Neural cell (in vitro differentiated cells): Measurements from ENCODE around the gene EPC2. TPM values are rescaled to one million over a fixed set of nuclear protein-coding genes. Genes with fewer than 3 reads are reported as not detected.

Source experiments
- H2AFZ ChIP-seq: fragments of 200-600, 300-800 bp; sonication (generic), shearing (Covaris generic); 2 replicates; pipeline ENCODE4 v1.6.0; 2014; ENCODE audit warnings: low read depth, mild to moderate bottlenecking, antibody characterized with exemption, low read length, moderate library complexity
- H3F3A ChIP-seq: fragments of 200-600 bp; shearing (Covaris generic); 2 replicates; pipeline ENCODE4 v1.6.1; 2016; ENCODE audit warnings: mild to moderate bottlenecking, moderate library complexity, mixed read lengths, antibody characterized with exemption, low read length; ENCODE audit not compliant: insufficient read depth, poor library complexity, severe bottlenecking
- H3K27ac ChIP-seq: fragments of 200-600, 300-800 bp; sonication (generic), shearing (Covaris generic); 2 replicates; pipeline ENCODE4 v1.5.1; 2014; ENCODE audit warnings: mild to moderate bottlenecking, low read length, moderate library complexity
- H3K27me3 ChIP-seq: fragments of 300-800, 200-600 bp; sonication (generic), shearing (Covaris generic); 2 replicates; pipeline ENCODE4 v1.6.0; 2014; ENCODE audit warnings: mild to moderate bottlenecking, low read depth, low read length, moderate library complexity; ENCODE audit not compliant: insufficient read depth
- H3K36me3 ChIP-seq: fragments of 300-800, 200-600 bp; sonication (generic), shearing (Covaris generic); 2 replicates; pipeline ENCODE4 v1.5.1; 2014; ENCODE audit warnings: mild to moderate bottlenecking, antibody characterized with exemption, low read length, moderate library complexity; ENCODE audit not compliant: insufficient read depth
- H3K4me2 ChIP-seq: fragments of 300-800, 200-600 bp; sonication (generic), shearing (Covaris generic); 2 replicates; pipeline ENCODE4 v1.6.0; 2014; ENCODE audit warnings: mild to moderate bottlenecking, low read length
- H3K4me3 ChIP-seq: fragments of 300-800, 200-600 bp; sonication (generic), shearing (Covaris generic); 2 replicates; pipeline ENCODE4 v1.5.1; 2014; ENCODE audit warnings: mild to moderate bottlenecking, low read length, moderate library complexity
- H3K79me2 ChIP-seq: fragments of 200-600 bp; shearing (Covaris generic); replicated peaks from 2 replicates; pipeline ENCODE4 v1.6.0; 2014; ENCODE audit warnings: mild to moderate bottlenecking, low read length, moderate library complexity; ENCODE audit not compliant: insufficient read depth
- H3K9ac ChIP-seq: fragments of 300-800, 200-600 bp; sonication (generic), shearing (Covaris generic); 2 replicates; pipeline ENCODE4 v1.6.1; 2016; ENCODE audit warnings: mild to moderate bottlenecking, low read length, mixed read lengths
- H3K9me2 ChIP-seq: fragments of 200-600 bp; shearing (Covaris generic); 2 replicates; pipeline ENCODE4 v1.6.1; 2016; ENCODE audit warnings: mild to moderate bottlenecking, low read length, mixed read lengths; ENCODE audit not compliant: insufficient read depth
- H3K9me3 ChIP-seq: fragments of 200-600, 300-800 bp; sonication (generic), shearing (Covaris generic); 2 replicates; pipeline ENCODE4 v1.6.1; 2016; ENCODE audit warnings: mild to moderate bottlenecking, mixed run types, low read length, moderate library complexity, mixed read lengths
- H4K20me1 ChIP-seq: fragments of 200-600 bp; shearing (Covaris generic); 2 replicates; pipeline ENCODE4 v1.6.1; 2016; ENCODE audit warnings: mild to moderate bottlenecking, mixed run types; ENCODE audit not compliant: insufficient read depth
- CTCF ChIP-seq: fragments of 450-650 bp; IDR thresholded peaks from 2 replicates; pipeline ENCODE4 v1.5.1; 2014; ENCODE audit warnings: antibody characterized with exemption, mild to moderate bottlenecking, moderate library complexity; ENCODE audit not compliant: poor library complexity, severe bottlenecking
- EP300 ChIP-seq: fragments of 450-650 bp; conservative IDR thresholded peaks from 2 replicates; pipeline ENCODE4 v1.6.1; 2014; ENCODE audit warnings: antibody characterized with exemption, mild to moderate bottlenecking, moderate library complexity; ENCODE audit not compliant: poor library complexity, severe bottlenecking
- EZH2 ChIP-seq: fragments of 200-600, 300-800 bp; shearing (Covaris generic), sonication (generic); IDR thresholded peaks from 2 replicates; pipeline ENCODE4 v1.6.1; 2014; ENCODE audit warnings: antibody characterized with exemption, low read length, borderline replicate concordance, mild to moderate bottlenecking; ENCODE audit not compliant: insufficient read depth, poor library complexity, severe bottlenecking
- MXI1 ChIP-seq: fragments of 450-650 bp; conservative IDR thresholded peaks from 2 replicates; pipeline ENCODE4 v1.6.1; 2014; ENCODE audit warnings: antibody characterized with exemption, mild to moderate bottlenecking; ENCODE audit not compliant: poor library complexity, severe bottlenecking
- POLR2AphosphoS5 ChIP-seq: IDR thresholded peaks from 2 replicates; pipeline ENCODE4 v1.6.1; 2012
- RAD21 ChIP-seq: fragments of 450-650 bp; conservative IDR thresholded peaks from 2 replicates; pipeline ENCODE4 v1.6.1; 2014; ENCODE audit warnings: antibody characterized with exemption, mild to moderate bottlenecking, moderate library complexity
- REST ChIP-seq: IDR thresholded peaks from 2 replicates; pipeline ENCODE4 v1.6.1; 2012; ENCODE audit warnings: borderline replicate concordance
- SMC3 ChIP-seq: fragments of 450-650 bp; conservative IDR thresholded peaks from 2 replicates; pipeline ENCODE4 v1.6.1; 2014; ENCODE audit warnings: antibody characterized with exemption, mild to moderate bottlenecking, moderate library complexity; ENCODE audit not compliant: poor library complexity
- TAF1 ChIP-seq: IDR thresholded peaks from 2 replicates; pipeline ENCODE4 v1.6.1; 2012; ENCODE audit warnings: low read depth
- polyA plus RNA-seq: library from polyadenylated mRNA; depleted of rRNA; stranded (reverse); fragments of >200 nt; gene quantifications from 2 replicates; pipeline ENCODE4 v1.2.3, GENCODE V29; 2014

The EPC2 gene
- polyA plus RNA-seq, 1 donor from 2014 or later = 43.9 TPM

- Histone ChIP-seq H3K79me2 (no peaks in the 10 kb centered on the region), H2AFZ (no peak overlapping the region), H3K9ac (no peak overlapping the region), H3K27ac (peak overlapping the region; percentile 90), H3F3A (peaks cover 9% of the 10 kb centered on the region), H3K9me3 (no peaks in the 10 kb centered on the region), H3K36me3 (no peaks in the 10 kb centered on the region), H3K27me3 (no peaks in the 10 kb centered on the region), H3K4me3 (no peak overlapping the region), H4K20me1 (no peaks in the 10 kb centered on the region), H3K4me2 (no peak overlapping the region), H3K9me2 (no peaks in the 10 kb centered on the region)
- TF ChIP-seq SMC3 = no peak
- no peak for TF ChIP-seq POLR2AphosphoS5
- TF ChIP-seq MXI1 = no peak
- TF ChIP-seq CTCF = no peak
- TF ChIP-seq EP300 = no peak
- TF ChIP-seq RAD21 = no peak
- no peak for TF ChIP-seq REST
- no peak for TF ChIP-seq EZH2
- no peak for TF ChIP-seq TAF1
Observed at GRCh38 chr2:148819019-148819585, 174.6 kb downstream of the EPC2 start.

- H3K27me3 ChIP-seq = no peaks in the 10 kb centered on the region
- no peaks in the 10 kb centered on the region for H3K9me3 ChIP-seq
- no peaks in the 10 kb centered on the region for H3K79me2 ChIP-seq
- H3K27ac ChIP-seq = no peak overlapping the region
- H3K36me3 ChIP-seq = no peaks in the 10 kb centered on the region
- no peaks in the 10 kb centered on the region for H4K20me1 ChIP-seq
- no peak overlapping the region for H2AFZ ChIP-seq
- no peak overlapping the region for H3K4me2 ChIP-seq
- no peak overlapping the region for H3K9ac ChIP-seq
- no peaks in the 10 kb centered on the region for H3F3A ChIP-seq
- TF ChIP-seq REST (no peak), CTCF (no peak), EZH2 (no peak), TAF1 (no peak), MXI1 (no peak), EP300 (no peak), RAD21 (no peak), SMC3 (no peak), POLR2AphosphoS5 (no peak)
- H3K9me2 ChIP-seq = no peaks in the 10 kb centered on the region
- no peak overlapping the region for H3K4me3 ChIP-seq
Observed at GRCh38 chr2:148824190-148824589, 179.6 kb downstream of the EPC2 start.
